Nephron progenitor cell (in vitro differentiated cells): ENCODE data around the gene PYROXD2.

Source experiments
- DNase-seq: peaks from one replicate; pipeline ENCODE4 v3.0.0; 2021
- H3K27ac Mint-ChIP-seq: 2 replicates; pipeline ENCODE4 v1.8.0; 2021; ENCODE audit warnings: mild to moderate bottlenecking, moderate library complexity, mixed read lengths
- H3K27me3 Mint-ChIP-seq: 2 replicates; pipeline ENCODE4 v1.8.0; 2021; ENCODE audit warnings: mild to moderate bottlenecking, low read depth, mixed read lengths; ENCODE audit not compliant: poor library complexity
- H3K36me3 Mint-ChIP-seq: 2 replicates; pipeline ENCODE4 v1.8.0; 2021; ENCODE audit warnings: low read depth, mixed read lengths
- H3K4me1 Mint-ChIP-seq: 2 replicates; pipeline ENCODE4 v1.8.0; 2021; ENCODE audit warnings: mixed read lengths
- H3K4me3 Mint-ChIP-seq: 2 replicates; pipeline ENCODE4 v1.8.0; 2021; ENCODE audit warnings: mild to moderate bottlenecking, moderate library complexity, mixed read lengths
- H3K9me3 Mint-ChIP-seq: 2 replicates; pipeline ENCODE4 v1.8.0; 2021; ENCODE audit warnings: mild to moderate bottlenecking, moderate library complexity, mixed read lengths
- TF ChIP-seq, protein P1 (sequence below): fragments of 200-600 bp; sonication (generic); IDR thresholded peaks from 2 replicates; pipeline ENCODE4 v1.5.0; 2021; ENCODE audit warnings: antibody characterized with exemption

PYROXD2 gene

DNA sequence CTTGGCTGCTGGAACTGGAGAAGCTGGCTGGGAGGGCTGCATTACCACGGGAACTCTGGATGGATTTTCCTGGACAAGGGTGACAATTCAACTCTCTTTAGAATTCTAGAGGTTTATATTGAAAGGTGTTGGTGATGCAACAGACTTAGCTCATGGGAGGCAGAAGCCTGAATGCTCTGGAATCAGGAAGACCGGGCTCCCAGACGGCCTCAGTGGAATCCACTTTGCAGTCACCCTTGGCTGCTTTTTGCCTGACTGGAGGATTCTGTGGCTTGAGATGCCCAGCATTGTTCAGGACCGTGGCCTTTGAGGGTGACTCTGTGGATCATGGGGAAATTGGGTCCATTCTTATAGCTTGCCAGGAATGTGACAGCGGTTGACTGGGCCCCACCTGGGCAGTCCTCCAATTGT, 32.3 kb downstream of the PYROXD2 start:
- H3K27ac Mint-ChIP-seq = no peak overlapping the region
- H3K4me1 Mint-ChIP-seq = peaks cover 50% of the 10 kb centered on the region
- peaks cover 4% of the 10 kb centered on the region for H3K36me3 Mint-ChIP-seq
- H3K9me3 Mint-ChIP-seq = peaks cover 3% of the 10 kb centered on the region
- DNase-seq = no peak
- TF ChIP-seq, protein P1, sequence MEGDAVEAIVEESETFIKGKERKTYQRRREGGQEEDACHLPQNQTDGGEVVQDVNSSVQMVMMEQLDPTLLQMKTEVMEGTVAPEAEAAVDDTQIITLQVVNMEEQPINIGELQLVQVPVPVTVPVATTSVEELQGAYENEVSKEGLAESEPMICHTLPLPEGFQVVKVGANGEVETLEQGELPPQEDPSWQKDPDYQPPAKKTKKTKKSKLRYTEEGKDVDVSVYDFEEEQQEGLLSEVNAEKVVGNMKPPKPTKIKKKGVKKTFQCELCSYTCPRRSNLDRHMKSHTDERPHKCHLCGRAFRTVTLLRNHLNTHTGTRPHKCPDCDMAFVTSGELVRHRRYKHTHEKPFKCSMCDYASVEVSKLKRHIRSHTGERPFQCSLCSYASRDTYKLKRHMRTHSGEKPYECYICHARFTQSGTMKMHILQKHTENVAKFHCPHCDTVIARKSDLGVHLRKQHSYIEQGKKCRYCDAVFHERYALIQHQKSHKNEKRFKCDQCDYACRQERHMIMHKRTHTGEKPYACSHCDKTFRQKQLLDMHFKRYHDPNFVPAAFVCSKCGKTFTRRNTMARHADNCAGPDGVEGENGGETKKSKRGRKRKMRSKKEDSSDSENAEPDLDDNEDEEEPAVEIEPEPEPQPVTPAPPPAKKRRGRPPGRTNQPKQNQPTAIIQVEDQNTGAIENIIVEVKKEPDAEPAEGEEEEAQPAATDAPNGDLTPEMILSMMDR = no peak
- H3K4me3 Mint-ChIP-seq = no peak overlapping the region
- peaks cover 8% of the 10 kb centered on the region for H3K27me3 Mint-ChIP-seq

- TF ChIP-seq, protein P1 = no peak
- peaks cover 69% of the 10 kb centered on the region for H3K4me1 Mint-ChIP-seq
- H3K36me3 Mint-ChIP-seq = peaks cover 4% of the 10 kb centered on the region
- no peak for DNase-seq
- H3K9me3 Mint-ChIP-seq = peaks cover 4% of the 10 kb centered on the region
- peaks cover 8% of the 10 kb centered on the region for H3K27me3 Mint-ChIP-seq
- H3K4me3 Mint-ChIP-seq = no peak overlapping the region
- peak overlapping the region; percentile 90 for H3K27ac Mint-ChIP-seq
These were observed 34.3 kb downstream of the PYROXD2 start for GRCh38 chr10:98380493-98381339.

GRCh38 chr10:98378722-98379121, 36.3 kb downstream of the PYROXD2 start:
- TF ChIP-seq, protein P1 = no peak
- peaks cover 17% of the 10 kb centered on the region for H3K27me3 Mint-ChIP-seq
- peaks cover 76% of the 10 kb centered on the region for H3K4me1 Mint-ChIP-seq
- H3K9me3 Mint-ChIP-seq = peaks cover 4% of the 10 kb centered on the region
- H3K27ac Mint-ChIP-seq = no peak overlapping the region
- H3K4me3 Mint-ChIP-seq = no peak overlapping the region
- H3K36me3 Mint-ChIP-seq = peaks cover 4% of the 10 kb centered on the region
- no peak for DNase-seq

DNA sequence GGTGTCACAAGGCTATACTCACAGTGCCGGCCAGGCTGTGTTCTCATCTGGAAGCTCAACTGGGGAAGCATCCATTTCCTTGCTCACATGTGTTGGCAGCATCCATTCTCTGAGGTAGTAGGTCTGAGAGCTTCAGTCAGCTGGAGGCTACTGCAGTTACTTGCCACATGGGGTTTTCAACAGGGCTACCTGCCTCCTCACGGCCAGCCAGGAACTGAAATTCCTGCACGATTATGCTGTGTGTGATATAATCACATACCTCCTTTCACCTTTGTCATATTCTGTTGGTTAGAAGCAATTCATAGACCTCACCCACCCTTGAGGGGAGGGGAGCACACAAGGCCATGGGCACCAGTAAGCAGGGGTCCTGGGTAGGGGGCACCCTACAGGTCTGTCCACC, 37.4 kb downstream of the PYROXD2 start:
- Mint-ChIP-seq H3K4me1 (peaks cover 73% of the 10 kb centered on the region), H3K4me3 (no peak overlapping the region), H3K27me3 (peaks cover 20% of the 10 kb centered on the region), H3K27ac (no peak overlapping the region), H3K36me3 (peaks cover 4% of the 10 kb centered on the region), H3K9me3 (peaks cover 4% of the 10 kb centered on the region)
- TF ChIP-seq, protein P1 = no peak
- DNase-seq = no peak

DNA sequence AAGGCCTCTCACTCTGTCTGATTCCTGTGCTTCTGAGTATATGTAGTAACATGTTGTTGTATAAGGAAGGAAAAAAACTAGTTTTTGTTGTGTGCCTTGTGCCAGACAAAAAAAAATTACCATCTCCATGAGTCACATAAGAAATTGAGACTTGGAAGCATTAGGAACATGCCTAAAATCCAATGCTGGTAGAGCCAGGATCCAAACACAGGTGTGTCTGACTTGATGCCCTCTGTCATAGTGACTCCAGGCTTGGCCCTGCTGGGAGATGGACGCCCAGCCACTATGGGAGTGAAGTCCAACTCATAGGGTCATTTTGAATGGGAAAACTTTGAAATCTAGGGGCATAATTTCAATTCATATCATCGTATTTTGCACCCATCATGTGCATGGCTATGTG, 38.0 kb downstream of the PYROXD2 start:
- Mint-ChIP-seq H3K9me3 (peaks cover 4% of the 10 kb centered on the region), H3K4me1 (peaks cover 70% of the 10 kb centered on the region), H3K27ac (peak overlapping the region; percentile 85), H3K36me3 (peaks cover 4% of the 10 kb centered on the region), H3K4me3 (no peak overlapping the region), H3K27me3 (peaks cover 20% of the 10 kb centered on the region)
- TF ChIP-seq, protein P1 = no peak
- no peak for DNase-seq

- peak overlapping the region; percentile 14 for H3K4me3 Mint-ChIP-seq
- no peak for DNase-seq
- peaks cover 4% of the 10 kb centered on the region for H3K36me3 Mint-ChIP-seq
- H3K27me3 Mint-ChIP-seq = peaks cover 20% of the 10 kb centered on the region
- H3K4me1 Mint-ChIP-seq = peaks cover 74% of the 10 kb centered on the region
- TF ChIP-seq, protein P1 = no peak
- peak overlapping the region; percentile 85 for H3K27ac Mint-ChIP-seq
- peaks cover 4% of the 10 kb centered on the region for H3K9me3 Mint-ChIP-seq
These were observed 38.5 kb downstream of the PYROXD2 start for GRCh38 chr10:98376485-98376884.
